Mucosa of descending colon (tissue), 3 donors: Measurements from ENCODE around the gene PDGFB. TPM values are rescaled to one million over a fixed set of nuclear protein-coding genes. Genes with fewer than 3 reads are reported as not detected.

Experiments
- ATAC-seq: fragments of 200-7000 bp; cut with Tn5 transposase; one replicate; pipeline ENCODE4 v1.9.1; 2020; ENCODE audit warnings: mild to moderate bottlenecking, moderate library complexity
- DNase-seq, 3 donors: peaks; one replicate each; pipeline ENCODE4 v3.0.0-alpha.2; 2020
- H3K36me3 ChIP-seq: fragments of 200-600 bp; one replicate; pipeline ENCODE4 v1.8.0; 2021; ENCODE audit warnings: low read depth, mild to moderate bottlenecking
- H3K4me1 ChIP-seq: fragments of 200-600 bp; one replicate; pipeline ENCODE4 v1.8.0; 2021; ENCODE audit warnings: low read depth, mild to moderate bottlenecking
- H3K4me3 ChIP-seq: fragments of 200-600 bp; one replicate; pipeline ENCODE4 v1.8.0; 2021; ENCODE audit warnings: mild to moderate bottlenecking
- H3K9me3 ChIP-seq: fragments of 200-600 bp; one replicate; pipeline ENCODE4 v1.8.0; 2021; ENCODE audit warnings: mild to moderate bottlenecking
- CTCF ChIP-seq: fragments of 200-600 bp; IDR thresholded peaks from one replicate; pipeline ENCODE4 v1.8.0; 2022; ENCODE audit warnings: antibody characterized with exemption, mild to moderate bottlenecking
- intact Hi-C, 2 donors: fragments of 100-400 bp; cut with DNase I in 1 of 2; cut with micrococcal nuclease in 1 of 2; formaldehyde crosslinking; loops; one replicate each; pipeline versions ENCODE4 v1.11.0 to v1.11.1; 2022; cut with DNase I, micrococcal nuclease
- total RNA-seq, 3 donors: library from RNA; stranded (reverse); fragmentation: NEBNext Ultra II Directional in 2 of 3; extraction: Animal tissue kit (Norgen Biotek cat#: 25700) in 2 of 3; gene quantifications; one replicate each; pipeline versions ENCODE4 v1.2.1 to v1.2.4, GENCODE V29; 2021 to 2023
- donor health status: DM: no; HTN: no; CAD: no; lungs with moderate emphysema.
- donor health status: DM: no; HTN: no; CAD: no.
- donor health status: DM: no; HTN: yes; CAD: no.

The PDGFB gene
- total RNA-seq, 3 donors from 2014 or later, result 1.8 to 16.6 (median 5.4) TPM

GRCh38 chr22:39284983-39285382 is 40.2 kb upstream of the PDGFB start:
- peaks cover 5% of the 10 kb centered on the region for H3K9me3 ChIP-seq
- DNase-seq, result no peak
- ATAC-seq, result no peak
- TF ChIP-seq CTCF, result no peak
- no peak overlapping the region for H3K4me3 ChIP-seq
- intact Hi-C loops, result no loop called here
- H3K36me3 ChIP-seq, result no peaks in the 10 kb centered on the region
- no peaks in the 10 kb centered on the region for H3K4me1 ChIP-seq

- no peak for TF ChIP-seq CTCF
- H3K4me3 ChIP-seq, result no peak overlapping the region
- ATAC-seq (no peak), DNase-seq (no peak)
- no peaks in the 10 kb centered on the region for H3K36me3 ChIP-seq
- intact Hi-C loops, result no loop called here
- H3K4me1 ChIP-seq, result no peaks in the 10 kb centered on the region
- peaks cover 5% of the 10 kb centered on the region for H3K9me3 ChIP-seq
These were observed 39.6 kb upstream of the PDGFB start for GRCh38 chr22:39284142-39284980.

GRCh38 chr22:39283322-39284141 is 38.8 kb upstream of the PDGFB start:
- intact Hi-C loops, result no loop called here
- Histone ChIP-seq H3K4me1 (no peaks in the 10 kb centered on the region), H3K36me3 (no peaks in the 10 kb centered on the region), H3K4me3 (no peak overlapping the region), H3K9me3 (peaks cover 5% of the 10 kb centered on the region)
- ATAC-seq, result peak; percentile 46
- peak in 2 of 3 donors; percentile 23 to 69 for DNase-seq
- TF ChIP-seq CTCF, result no peak

GRCh38 chr22:39282645-39283321 is 38.0 kb upstream of the PDGFB start:
- no peak for TF ChIP-seq CTCF
- intact Hi-C loops, result no loop called here

GRCh38 chr22:39281126-39281525 is 36.3 kb upstream of the PDGFB start:
- H3K4me3 ChIP-seq, result no peak overlapping the region
- ATAC-seq, result no peak
- DNase-seq, result no peak
- TF ChIP-seq CTCF, result no peak
- H3K9me3 ChIP-seq, result peaks cover 5% of the 10 kb centered on the region
- intact Hi-C loops, result no loop called here
- H3K4me1 ChIP-seq, result no peaks in the 10 kb centered on the region
- H3K36me3 ChIP-seq, result no peaks in the 10 kb centered on the region

More at GRCh38 chr22:39282645-39283321, 38.0 kb upstream of the PDGFB start:
- peaks cover 5% of the 10 kb centered on the region for H3K9me3 ChIP-seq
- H3K4me1 ChIP-seq, result no peaks in the 10 kb centered on the region
- ATAC-seq (peak; percentile 7), DNase-seq (no peak)
- H3K36me3 ChIP-seq, result no peaks in the 10 kb centered on the region
- H3K4me3 ChIP-seq, result no peak overlapping the region
